HT1080 (cell line): ENCODE measurements around the gene SMCHD1. TPM values are rescaled to one million over a fixed set of nuclear protein-coding genes. Genes with fewer than 3 reads are reported as not detected.
"Not testable (repeated sequence)": the region's sequence is repeated elsewhere in the genome, so short reads cannot be mapped to it uniquely, and the experiment has no call there.

Experiments
- DNase-seq: peaks from one replicate; pipeline ENCODE4 v3.0.0-alpha.2; 2015; ENCODE audit warnings: low read depth
- small RNA-seq: library from RNA; depleted of rRNA; stranded (forward); fragments of <200 nt; gene quantifications from one replicate; pipeline ENCODE3, GENCODE V24; 2014
- total RNA-seq: library from RNA; depleted of rRNA; stranded (reverse); fragments of >200 nt; shearing (Covaris generic); gene quantifications from 2 replicates; pipeline ENCODE4 v1.2.3, GENCODE V29; 2014; rRNA removed

The SMCHD1 gene
- total RNA-seq, 1 experiment from 2014 or later = 41.8 TPM

DNA sequence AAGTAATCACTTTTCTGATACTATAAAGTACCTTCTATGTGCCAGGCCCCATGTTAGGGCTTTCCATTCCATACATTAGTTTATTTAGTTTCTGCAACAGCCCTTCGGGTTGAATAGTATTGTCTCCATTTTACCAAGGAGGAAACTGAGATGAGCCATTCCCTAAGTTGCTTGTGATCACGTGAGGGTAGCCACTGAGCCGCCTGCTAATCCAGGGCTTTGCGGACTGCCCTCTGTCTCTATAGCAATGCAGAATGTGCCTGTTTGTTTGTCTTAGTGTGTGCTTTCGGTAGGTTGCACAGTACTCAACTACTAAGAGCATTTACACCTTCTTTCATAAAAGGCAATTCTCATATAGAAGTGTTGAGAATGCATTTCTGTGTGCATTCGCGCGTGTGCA, 196.2 kb downstream of the SMCHD1 start:
- no peak for DNase-seq

DNA sequence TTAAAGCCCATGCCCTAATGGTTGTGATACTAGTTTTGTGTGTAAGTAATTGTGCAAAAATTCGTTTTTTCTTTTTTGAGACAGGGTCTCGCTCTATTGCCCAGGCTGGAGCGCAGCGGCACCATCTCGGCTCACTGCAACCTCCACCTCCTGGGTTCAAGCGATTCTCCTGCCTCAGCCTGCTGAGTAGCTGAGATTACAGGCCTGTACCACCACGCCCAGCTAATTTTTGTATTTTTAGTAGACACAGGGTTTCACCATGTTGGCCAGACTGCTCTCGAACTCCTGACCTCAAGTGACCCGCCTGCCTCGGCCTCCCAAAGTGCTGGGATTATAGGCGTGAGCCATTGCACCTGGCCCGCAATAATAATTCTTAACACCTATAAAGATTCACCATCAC, 196.9 kb downstream of the SMCHD1 start:
- not testable (repeated sequence) for DNase-seq

DNA sequence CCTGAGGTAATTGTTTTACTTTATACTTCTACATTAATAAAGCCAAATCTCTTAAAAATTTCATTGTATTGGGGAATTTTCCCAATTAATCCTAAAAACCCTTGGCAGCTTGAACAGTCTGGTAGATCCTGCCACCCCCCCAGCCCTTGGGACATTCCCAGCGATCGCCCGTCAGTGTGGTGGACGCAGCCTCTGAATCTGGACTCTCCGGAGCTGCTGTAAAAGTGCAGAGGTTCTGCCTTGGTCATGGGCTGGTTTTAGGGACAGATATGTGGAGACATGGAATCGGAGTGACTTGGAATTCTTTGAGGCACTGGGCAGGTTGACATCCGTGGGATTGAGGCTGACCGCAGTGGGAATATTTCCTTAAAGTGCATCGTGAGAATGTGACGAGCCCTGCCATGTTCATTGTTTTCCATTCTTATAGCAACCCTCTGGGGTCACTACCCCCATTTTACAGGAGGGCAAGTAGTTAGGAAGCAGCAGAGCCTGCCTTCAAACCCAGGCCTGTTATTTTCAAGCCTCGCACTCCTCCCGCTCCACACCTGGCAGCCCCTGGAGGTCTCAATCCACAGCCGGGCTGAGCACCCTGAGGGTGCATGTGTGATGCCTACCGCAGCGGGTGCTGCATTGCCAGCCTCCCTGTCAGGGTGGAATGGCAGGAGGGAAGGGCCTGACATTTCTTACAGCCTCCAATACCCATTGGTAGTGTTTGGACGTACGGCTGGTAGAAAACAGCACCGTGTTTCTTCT, 197.8 kb downstream of the SMCHD1 start:
- no peak for DNase-seq

DNA sequence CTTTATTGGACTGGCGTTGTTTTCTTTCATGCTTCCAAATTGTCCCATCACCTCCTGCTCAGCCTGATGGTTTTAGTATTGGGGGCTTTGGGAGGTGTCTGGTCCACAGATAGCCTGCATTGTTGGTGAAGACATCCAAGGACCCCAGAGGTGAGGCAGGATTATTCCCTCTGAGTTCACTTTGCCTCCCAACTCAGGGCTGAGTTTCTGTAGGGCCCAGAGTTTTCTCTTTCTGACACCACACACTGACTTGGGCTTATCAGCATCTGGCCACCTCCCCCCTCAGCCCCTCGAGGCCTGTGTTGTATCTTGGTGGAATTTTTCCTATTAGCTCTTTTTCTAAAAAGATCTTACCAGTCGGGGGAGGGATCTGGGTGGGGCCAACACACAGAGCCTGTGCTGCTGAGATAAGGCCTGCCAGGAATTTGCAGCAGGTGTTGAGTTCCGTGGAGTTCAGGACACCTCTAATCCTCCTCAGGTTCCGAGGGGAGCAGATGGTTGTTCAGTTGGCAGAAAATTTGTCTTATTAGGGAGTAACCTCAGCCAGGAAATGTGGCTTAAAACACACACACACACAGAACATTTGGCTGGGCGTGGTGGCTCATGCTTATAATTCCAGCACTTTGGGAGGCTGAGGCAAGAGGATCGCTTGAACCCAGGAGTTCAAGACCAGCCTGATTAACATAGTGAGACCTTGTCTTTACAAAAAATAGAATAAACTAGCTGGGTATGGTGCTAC, 198.6 kb downstream of the SMCHD1 start:
- no peak for DNase-seq

Small RNA genes lying within 50 kb of the gene (small RNA-seq; reads per million reads assigned to genes)
- gene RF00019 = not detected
- not detected for gene RNU6-340P

Other genes with a start within 250 kb of the SMCHD1 start
- gene METTL4, start 84.2 kb upstream of the SMCHD1 start, total RNA-seq = 4.5 and 5.4 TPM in 2 replicates
- gene NDC80, start 84.2 kb upstream of the SMCHD1 start, total RNA-seq = 46.1 and 46.9 TPM in 2 replicates
- 2.5 and 4.4 TPM in 2 replicates for gene EMILIN2, start 191.3 kb downstream of the SMCHD1 start, total RNA-seq